ENCODE measurements around the gene SLC16A14.
"Not testable (repeated sequence)": the region's sequence is repeated elsewhere in the genome, so short reads cannot be mapped to it uniquely, and the experiment has no call there.

Gene SLC16A14

GRCh38 chr2:230068651-230069055, at the start of gene SLC16A14:
Gene SLC16A14, minus strand, starts transcription at chr2:230068924. Its CDS starts 9,572 bp downstream, at chr2:230059352.
- DNase-seq, result peak; percentile 35

GRCh38 chr2:230106771-230107170, 38.0 kb upstream of the SLC16A14 start:
- DNase-seq, result no peak

DNA sequence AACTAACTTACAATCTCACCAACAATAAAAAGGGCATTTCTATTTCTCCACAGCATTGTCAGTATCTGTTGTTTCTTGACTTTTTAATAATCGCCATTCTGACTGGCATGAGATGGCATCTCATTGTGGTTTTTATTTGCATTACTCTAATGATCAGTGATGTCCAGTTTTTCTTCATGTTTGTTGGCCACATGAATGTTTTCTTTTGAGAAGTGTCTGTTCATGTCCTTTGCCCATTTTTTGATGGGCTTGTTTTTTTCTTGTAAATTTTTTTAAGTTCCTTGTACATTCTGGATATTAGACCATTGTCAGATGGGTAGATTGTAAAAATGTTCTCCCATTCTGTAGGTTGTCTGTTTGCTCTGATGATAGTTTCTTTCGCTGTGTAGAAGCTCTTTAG, 33.2 kb upstream of the SLC16A14 start:
- not testable (repeated sequence) for DNase-seq

- DNase-seq, result no peak
Measured at GRCh38 chr2:230097841-230098240, 29.1 kb upstream of the SLC16A14 start.

GRCh38 chr2:230097424-230097823, 28.7 kb upstream of the SLC16A14 start:
- no peak for DNase-seq

DNA sequence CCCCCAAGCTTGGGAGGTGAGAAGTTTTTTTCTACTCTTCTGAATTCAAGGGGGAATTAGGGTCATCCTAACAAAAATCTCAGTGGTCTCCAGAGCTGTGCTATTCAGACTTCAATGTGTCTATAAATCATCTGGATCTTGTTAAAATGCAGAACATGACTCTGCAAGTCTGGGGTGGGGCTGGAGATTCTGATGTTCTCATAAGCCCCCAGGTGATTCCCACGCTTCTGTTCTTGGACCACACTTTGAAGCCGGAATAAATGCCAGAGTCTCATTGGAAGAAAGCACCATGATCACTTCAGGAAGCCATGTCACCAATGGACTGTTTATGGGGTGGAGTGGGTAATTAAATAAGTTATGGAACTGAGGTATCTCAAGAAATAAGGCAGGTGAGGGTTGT, 22.2 kb upstream of the SLC16A14 start:
- no peak for DNase-seq

DNA sequence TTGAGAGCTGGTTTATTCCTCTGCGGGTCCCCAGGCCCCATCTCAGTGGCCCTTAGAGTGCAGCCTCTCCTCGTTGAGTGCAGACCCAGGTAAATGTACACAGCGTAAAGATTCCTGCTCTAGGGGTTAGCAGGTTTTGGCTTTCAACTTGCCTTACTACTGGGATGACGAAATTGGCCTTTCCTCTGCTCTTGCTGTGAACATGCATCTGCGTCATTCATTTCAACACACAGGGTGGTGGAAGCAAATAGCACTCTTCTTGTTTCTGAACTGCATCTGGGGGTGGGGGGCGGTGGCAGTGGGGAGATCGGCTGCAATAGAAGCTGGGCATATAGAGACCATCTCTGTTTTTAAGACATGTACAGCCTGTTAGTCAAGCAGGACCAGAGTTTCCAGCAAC, 16.5 kb upstream of the SLC16A14 start:
- no peak for DNase-seq

GRCh38 chr2:230077851-230078547, 9.3 kb upstream of the SLC16A14 start:
- DNase-seq, result no peak

DNA sequence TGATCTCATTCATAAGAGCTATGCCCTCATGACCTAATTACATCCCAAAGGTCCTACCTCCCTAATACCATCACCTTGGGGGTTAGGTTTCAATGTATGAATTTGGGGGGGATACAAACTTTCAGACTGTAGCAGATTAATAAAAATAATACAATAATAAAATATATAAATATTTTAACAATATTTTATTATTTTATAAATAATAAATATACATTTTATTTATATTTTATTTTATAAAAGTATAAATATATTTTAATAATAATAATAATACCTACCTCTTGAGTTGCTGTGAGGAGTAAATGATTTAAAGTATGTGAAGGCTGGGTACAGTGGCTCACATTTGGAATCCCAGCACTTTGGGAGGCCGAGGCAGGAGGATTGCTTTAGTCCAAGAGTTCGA, 8.1 kb upstream of the SLC16A14 start:
- DNase-seq, result no peak

GRCh38 chr2:230075988-230076631, 7.4 kb upstream of the SLC16A14 start:
- DNase-seq, result no peak

DNA sequence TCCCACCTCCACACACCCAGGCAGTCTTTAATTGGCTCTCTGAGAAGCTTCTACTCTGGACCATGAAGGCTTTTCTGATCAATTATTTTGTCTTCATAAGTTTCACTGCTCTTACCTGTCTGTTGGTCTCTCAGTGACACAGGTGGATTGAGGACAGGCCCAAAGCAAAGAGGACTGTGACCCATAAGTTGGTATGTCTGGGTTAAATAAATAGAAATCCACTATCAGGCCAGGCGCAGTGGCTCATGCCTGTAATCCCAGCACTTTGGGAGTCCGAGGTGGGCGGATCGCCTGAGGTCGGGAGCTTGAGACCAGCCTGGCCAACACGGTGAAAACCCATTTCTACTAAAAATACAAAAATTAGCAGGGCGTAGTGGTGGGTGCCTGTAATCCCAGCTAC, 2.7 kb upstream of the SLC16A14 start:
- no peak for DNase-seq

DNA sequence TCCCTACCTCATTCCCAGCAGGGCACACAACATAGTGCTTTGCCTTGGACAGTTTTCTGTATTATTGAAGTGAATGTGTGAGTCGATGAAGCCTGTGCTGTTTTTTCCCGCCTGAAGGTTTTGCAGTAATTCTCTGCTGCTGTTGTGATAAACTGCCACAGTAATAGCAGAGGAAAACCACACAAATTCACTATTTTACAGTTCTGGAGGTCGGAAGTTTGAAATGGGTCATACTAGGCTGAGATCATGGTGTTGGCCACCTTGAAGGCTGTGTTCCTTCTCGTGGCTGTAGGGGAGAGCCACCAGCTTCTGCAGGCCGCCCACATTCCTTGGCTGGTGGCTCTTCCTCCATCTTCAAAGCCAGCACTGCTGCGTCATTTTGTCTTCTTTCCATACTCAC, 678 bp upstream of the SLC16A14 start:
- no peak for DNase-seq

GRCh38 chr2:230068016-230068650, 591 bp downstream of the SLC16A14 start:
- DNase-seq, result peak; percentile 19

GRCh38 chr2:230060672-230061293, 7.9 kb downstream of the SLC16A14 start:
- DNase-seq, result no peak

DNA sequence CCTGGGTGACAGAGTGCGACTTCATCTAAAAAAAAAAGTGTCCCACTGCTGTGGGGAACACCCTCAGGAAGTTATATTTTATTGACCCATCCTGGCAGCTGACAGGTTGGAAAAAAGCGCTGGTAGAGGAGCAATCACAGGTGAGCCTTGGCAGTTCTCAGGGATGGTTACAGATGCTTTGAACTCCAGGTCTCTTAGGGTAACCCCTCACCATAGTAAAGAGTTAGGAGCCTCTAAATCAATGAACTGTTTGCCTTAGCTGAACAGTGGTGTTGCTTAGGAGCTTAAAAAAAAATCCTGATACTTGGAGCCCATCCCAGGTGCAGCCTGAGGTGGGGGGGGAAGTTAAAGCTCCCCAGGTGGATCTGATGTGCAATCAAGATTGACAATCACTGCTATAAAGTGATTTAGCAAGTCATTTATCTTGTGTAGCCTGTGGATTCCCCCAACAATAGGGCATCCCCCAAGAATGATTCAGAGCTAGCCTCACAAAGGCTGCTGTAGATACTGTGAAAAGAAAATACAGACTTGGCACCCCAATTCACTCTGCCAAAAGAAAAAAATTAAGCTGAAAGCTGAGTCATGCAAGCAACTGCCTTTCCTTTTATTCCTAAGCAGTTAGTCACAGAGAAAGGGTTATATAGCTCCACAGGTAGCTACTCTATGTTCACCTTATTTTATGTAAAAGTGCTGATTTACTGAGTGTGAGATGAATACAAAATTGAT, 14.8 kb downstream of the SLC16A14 start:
- DNase-seq, result no peak

GRCh38 chr2:230052299-230052698, 16.4 kb downstream of the SLC16A14 start:
- DNase-seq, result no peak

DNA sequence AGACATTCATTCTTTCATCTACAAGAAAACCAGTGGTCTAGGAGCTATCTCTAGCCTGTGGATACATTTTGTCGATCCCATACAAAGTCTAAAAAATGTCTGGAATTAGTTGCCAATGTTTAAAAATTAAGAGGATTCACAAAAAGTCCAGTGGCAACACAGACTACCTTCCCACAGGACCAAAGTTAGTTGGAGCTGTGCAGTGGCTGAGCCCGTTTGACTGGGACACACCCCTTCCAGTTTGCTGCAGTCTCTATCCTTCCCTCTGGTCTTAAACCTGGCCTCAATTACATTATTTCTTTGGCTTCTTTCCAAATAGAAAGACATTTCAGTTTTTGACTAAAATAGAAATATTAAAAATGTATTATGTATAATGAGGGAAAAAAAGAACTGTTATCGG, 18.6 kb downstream of the SLC16A14 start:
- no peak for DNase-seq

- DNase-seq, result no peak
Measured at GRCh38 chr2:230048010-230048671, 20.6 kb downstream of the SLC16A14 start.

DNA sequence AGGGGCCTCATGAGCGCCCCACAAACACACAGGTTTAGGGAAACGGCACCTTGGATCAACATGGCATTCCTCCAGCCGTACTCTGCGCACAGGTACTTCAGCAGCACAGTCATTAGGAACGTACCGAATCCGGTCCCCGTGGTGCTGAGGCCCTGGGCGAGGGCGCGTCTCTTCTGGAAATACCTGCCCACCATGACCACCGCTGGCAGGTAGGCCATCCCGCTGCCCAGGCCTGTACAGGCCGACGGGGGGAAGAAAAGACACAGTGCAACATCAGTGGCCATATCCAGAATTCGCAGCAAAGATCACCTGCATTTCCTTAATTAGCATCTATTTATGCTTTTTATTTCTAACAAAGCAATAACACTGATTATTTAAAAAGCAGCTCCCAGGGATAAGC, 22.2 kb downstream of the SLC16A14 start:
- no peak for DNase-seq

GRCh38 chr2:230043461-230043860, 25.3 kb downstream of the SLC16A14 start:
- DNase-seq, result no peak

DNA sequence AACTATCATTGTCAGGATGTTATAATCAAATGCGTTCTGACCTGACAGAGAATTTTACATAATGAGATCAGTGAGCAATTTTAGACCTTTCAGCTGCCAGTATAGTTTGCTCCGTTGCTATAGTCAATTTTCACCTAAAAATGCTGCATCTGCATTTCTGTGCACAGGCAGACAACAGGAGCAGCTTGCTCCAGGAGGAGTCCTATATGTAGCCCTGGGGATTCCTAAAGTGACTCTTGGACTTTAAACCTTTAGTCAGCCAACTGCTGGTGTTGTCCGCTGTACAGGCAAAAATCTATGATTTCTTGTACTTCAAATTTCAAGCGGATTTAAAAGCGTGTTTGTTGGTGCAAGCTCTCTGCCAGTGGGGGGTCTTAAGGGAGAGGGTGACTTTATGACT, 25.7 kb downstream of the SLC16A14 start:
- no peak for DNase-seq

- DNase-seq, result no peak
Measured at GRCh38 chr2:230042195-230042594, 26.5 kb downstream of the SLC16A14 start.

DNA sequence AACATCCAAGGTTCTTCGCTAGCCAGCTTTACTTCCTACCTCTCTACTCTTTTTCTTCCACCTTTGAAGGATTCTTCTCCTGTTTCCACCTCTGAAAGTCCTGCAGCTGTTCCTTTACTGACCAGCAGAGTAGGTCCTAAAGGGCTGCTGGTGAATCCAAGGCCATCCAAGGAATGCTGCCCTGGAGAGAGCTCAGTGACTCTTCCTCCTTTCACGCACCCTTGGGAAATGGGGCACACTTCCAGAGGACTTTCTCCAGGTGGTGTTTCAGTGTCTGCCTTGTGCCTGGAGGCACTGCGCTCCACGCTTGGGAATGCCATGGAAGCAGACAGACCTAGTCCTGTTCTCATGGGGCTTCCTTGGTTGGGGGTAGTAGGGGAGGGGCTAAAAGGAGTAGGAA, 45.4 kb downstream of the SLC16A14 start:
- DNase-seq, result no peak

Measured in CD4-positive, alpha-beta T cell treated with Interleukin-21 for 1 hour (primary cell).